Astrocyte (in vitro differentiated cells and primary cell): ENCODE measurements around the gene CDYL. TPM values are rescaled to one million over a fixed set of nuclear protein-coding genes. Genes with fewer than 3 reads are reported as not detected.

Experiments
- DNase-seq: peaks from one replicate; pipeline ENCODE4 v3.0.0-alpha.2; 2010; ENCODE audit warnings: low read depth
- FAIRE-seq: peaks from 2 replicates; lab custom pipeline; 2011; peaks lifted over from hg19 to GRCh38; lab: Jason Lieb, UNC
- H2AFZ ChIP-seq: 2 replicates; pipeline ENCODE4 v1.6.0; 2012; ENCODE audit warnings: low read depth, low read length, inconsistent platforms
- H3K27ac ChIP-seq: 2 replicates; pipeline ENCODE4 v1.5.1; 2011; ENCODE audit warnings: low read depth, low read length, inconsistent platforms
- H3K27me3 ChIP-seq: 2 replicates; pipeline ENCODE4 v1.6.0; 2011; ENCODE audit warnings: low read length, inconsistent platforms; ENCODE audit not compliant: insufficient read depth
- H3K36me3 ChIP-seq: 2 replicates; pipeline ENCODE4 v1.5.1; 2011; ENCODE audit warnings: low read length, inconsistent platforms; ENCODE audit not compliant: insufficient read depth
- H3K4me1 ChIP-seq: 2 replicates; pipeline ENCODE4 v1.5.1; 2011; ENCODE audit warnings: low read length, inconsistent platforms; ENCODE audit not compliant: insufficient read depth
- H3K4me2 ChIP-seq: 2 replicates; pipeline ENCODE4 v1.6.0; 2012; ENCODE audit warnings: low read length, inconsistent platforms
- H3K4me3 ChIP-seq: 2 replicates; pipeline ENCODE4 v1.5.1; 2011; ENCODE audit warnings: low read depth, mild to moderate bottlenecking, low read length, inconsistent platforms; ENCODE audit not compliant: insufficient read depth
- H3K79me2 ChIP-seq: 2 replicates; pipeline ENCODE4 v1.6.0; 2012; ENCODE audit warnings: mild to moderate bottlenecking, low read length, inconsistent platforms; ENCODE audit not compliant: insufficient read depth
- H3K9ac ChIP-seq: 2 replicates; pipeline ENCODE4 v1.6.0; 2012; ENCODE audit warnings: mild to moderate bottlenecking, low read length, inconsistent platforms
- H3K9me3 ChIP-seq: 2 replicates; pipeline ENCODE4 v1.5.1; 2012; ENCODE audit warnings: low read depth, mild to moderate bottlenecking, low read length, inconsistent platforms; ENCODE audit not compliant: insufficient read depth
- H4K20me1 ChIP-seq: 2 replicates; pipeline ENCODE4 v1.6.0; 2012; ENCODE audit warnings: low read length, inconsistent platforms; ENCODE audit not compliant: insufficient read depth
- H3K27ac Mint-ChIP-seq: one replicate; pipeline ENCODE4 v1.8.0; 2021; ENCODE audit warnings: mild to moderate bottlenecking, mixed read lengths; ENCODE audit not compliant: unreplicated experiment
- H3K27me3 Mint-ChIP-seq: one replicate; pipeline ENCODE4 v1.8.0; 2021; ENCODE audit warnings: low read depth, mixed read lengths; ENCODE audit not compliant: unreplicated experiment
- H3K36me3 Mint-ChIP-seq: one replicate; pipeline ENCODE4 v1.8.0; 2021; ENCODE audit warnings: low read depth, mixed read lengths; ENCODE audit not compliant: unreplicated experiment
- H3K4me1 Mint-ChIP-seq: one replicate; pipeline ENCODE4 v1.8.0; 2021; ENCODE audit warnings: low read depth, mixed read lengths; ENCODE audit not compliant: unreplicated experiment
- H3K4me3 Mint-ChIP-seq: one replicate; pipeline ENCODE4 v1.8.0; 2021; ENCODE audit warnings: mild to moderate bottlenecking, moderate library complexity, mixed read lengths; ENCODE audit not compliant: unreplicated experiment
- H3K9me3 Mint-ChIP-seq: one replicate; pipeline ENCODE4 v1.8.0; 2021; ENCODE audit warnings: mild to moderate bottlenecking, mixed read lengths; ENCODE audit not compliant: unreplicated experiment
- EZH2 ChIP-seq: IDR thresholded peaks from 2 replicates; pipeline ENCODE4 v1.6.1; 2012; ENCODE audit warnings: mild to moderate bottlenecking, low read length, inconsistent platforms; ENCODE audit not compliant: insufficient read depth
- total RNA-seq: library from RNA; stranded (reverse); gene quantifications from 2 replicates; pipeline ENCODE4 v1.2.1, GENCODE V29; 2021
- TF ChIP-seq, protein P1 (sequence below): IDR thresholded peaks from 2 replicates; pipeline ENCODE4 v1.5.1; 2011; ENCODE audit warnings: low read depth, mild to moderate bottlenecking, inconsistent platforms, low read length, moderate library complexity; ENCODE audit not compliant: insufficient read depth

The CDYL gene
- total RNA-seq, 1 donor from 2014 or later = 87.1 TPM

DNA sequence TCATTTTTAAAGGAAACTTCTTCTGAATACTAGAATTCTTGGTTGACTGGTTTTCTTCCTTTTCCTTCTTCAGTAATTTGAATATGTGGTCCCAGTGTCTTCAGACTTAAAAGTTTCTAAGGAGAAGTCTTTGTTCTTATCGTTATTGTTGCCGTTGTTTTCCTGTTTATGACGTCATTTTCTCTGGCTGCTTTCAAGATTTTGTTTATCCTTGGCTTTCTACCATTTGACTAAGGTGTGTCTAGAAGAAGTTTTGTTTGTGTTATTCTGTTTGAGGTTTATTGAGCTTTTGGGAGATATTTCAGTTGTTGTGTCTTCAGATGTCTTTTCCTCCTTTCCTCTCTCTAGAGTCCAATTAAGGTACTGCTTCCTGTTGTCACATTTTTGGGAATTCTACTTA lies 24.5 kb downstream of the CDYL start:
- Mint-ChIP-seq H3K9me3 (no peaks in the 10 kb centered on the region), H3K27me3 (no peaks in the 10 kb centered on the region), H3K27ac (no peak overlapping the region), H3K4me3 (no peak overlapping the region), H3K4me1 (peaks cover 50% of the 10 kb centered on the region), H3K36me3 (no peaks in the 10 kb centered on the region)
- no peaks in the 10 kb centered on the region for H3K36me3 ChIP-seq
- H4K20me1 ChIP-seq = peaks cover 65% of the 10 kb centered on the region
- no peak overlapping the region for H2AFZ ChIP-seq
- peaks cover 97% of the 10 kb centered on the region for H3K79me2 ChIP-seq
- H3K27ac ChIP-seq = no peak overlapping the region
- no peak overlapping the region for H3K4me2 ChIP-seq
- DNase-seq (no peak), FAIRE-seq (no peak)
- no peaks in the 10 kb centered on the region for H3K9me3 ChIP-seq
- TF ChIP-seq, protein P1, sequence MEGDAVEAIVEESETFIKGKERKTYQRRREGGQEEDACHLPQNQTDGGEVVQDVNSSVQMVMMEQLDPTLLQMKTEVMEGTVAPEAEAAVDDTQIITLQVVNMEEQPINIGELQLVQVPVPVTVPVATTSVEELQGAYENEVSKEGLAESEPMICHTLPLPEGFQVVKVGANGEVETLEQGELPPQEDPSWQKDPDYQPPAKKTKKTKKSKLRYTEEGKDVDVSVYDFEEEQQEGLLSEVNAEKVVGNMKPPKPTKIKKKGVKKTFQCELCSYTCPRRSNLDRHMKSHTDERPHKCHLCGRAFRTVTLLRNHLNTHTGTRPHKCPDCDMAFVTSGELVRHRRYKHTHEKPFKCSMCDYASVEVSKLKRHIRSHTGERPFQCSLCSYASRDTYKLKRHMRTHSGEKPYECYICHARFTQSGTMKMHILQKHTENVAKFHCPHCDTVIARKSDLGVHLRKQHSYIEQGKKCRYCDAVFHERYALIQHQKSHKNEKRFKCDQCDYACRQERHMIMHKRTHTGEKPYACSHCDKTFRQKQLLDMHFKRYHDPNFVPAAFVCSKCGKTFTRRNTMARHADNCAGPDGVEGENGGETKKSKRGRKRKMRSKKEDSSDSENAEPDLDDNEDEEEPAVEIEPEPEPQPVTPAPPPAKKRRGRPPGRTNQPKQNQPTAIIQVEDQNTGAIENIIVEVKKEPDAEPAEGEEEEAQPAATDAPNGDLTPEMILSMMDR = no peak
- TF ChIP-seq EZH2 = no peak
- no peak overlapping the region for H3K9ac ChIP-seq
- H3K4me3 ChIP-seq = no peak overlapping the region
- H3K4me1 ChIP-seq = peaks cover 13% of the 10 kb centered on the region
- H3K27me3 ChIP-seq = no peaks in the 10 kb centered on the region

DNA sequence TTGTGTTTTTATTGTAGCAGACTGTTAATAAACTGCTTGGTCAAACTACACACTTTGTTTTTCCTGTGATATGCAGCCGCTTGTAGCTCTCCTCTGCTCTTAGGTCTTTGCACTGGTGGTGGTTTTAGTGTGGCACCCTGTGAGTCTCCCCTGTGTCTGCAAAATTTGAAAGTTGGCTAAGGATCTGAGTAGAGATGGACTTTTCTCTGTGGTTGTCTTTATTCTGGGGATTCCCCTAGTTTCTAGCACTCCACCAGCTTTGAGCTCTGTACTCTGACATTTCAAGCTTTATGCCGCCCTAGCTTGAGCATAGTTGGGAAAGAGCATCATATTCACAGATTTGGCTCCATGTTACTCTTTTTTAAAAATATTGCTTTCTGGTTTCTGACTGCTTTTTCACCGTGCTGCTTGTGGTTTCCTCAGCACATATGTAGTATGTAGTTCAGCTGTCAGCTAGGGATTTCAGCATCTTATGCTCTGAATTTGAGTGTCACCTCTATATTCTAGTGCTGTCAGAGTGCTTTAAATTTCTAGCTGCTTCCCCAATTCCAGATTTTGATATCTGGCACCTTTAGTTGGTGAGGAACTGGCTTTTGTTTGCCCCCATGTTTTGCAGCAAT lies 25.4 kb downstream of the CDYL start:
- Mint-ChIP-seq H3K27me3 (no peaks in the 10 kb centered on the region), H3K27ac (no peak overlapping the region), H3K4me1 (peaks cover 54% of the 10 kb centered on the region), H3K4me3 (no peak overlapping the region), H3K36me3 (peaks cover 2% of the 10 kb centered on the region), H3K9me3 (no peaks in the 10 kb centered on the region)
- no peak overlapping the region for H3K27ac ChIP-seq
- DNase-seq (no peak), FAIRE-seq (no peak)
- H3K4me1 ChIP-seq = peaks cover 13% of the 10 kb centered on the region
- TF ChIP-seq, protein P1 = no peak
- no peak for TF ChIP-seq EZH2
- H3K4me3 ChIP-seq = no peak overlapping the region
- no peaks in the 10 kb centered on the region for H3K27me3 ChIP-seq
- H3K79me2 ChIP-seq = peaks cover 97% of the 10 kb centered on the region
- no peaks in the 10 kb centered on the region for H3K9me3 ChIP-seq
- no peak overlapping the region for H3K4me2 ChIP-seq
- no peak overlapping the region for H3K9ac ChIP-seq
- no peaks in the 10 kb centered on the region for H3K36me3 ChIP-seq
- H4K20me1 ChIP-seq = peaks cover 71% of the 10 kb centered on the region
- H2AFZ ChIP-seq = no peak overlapping the region

DNA sequence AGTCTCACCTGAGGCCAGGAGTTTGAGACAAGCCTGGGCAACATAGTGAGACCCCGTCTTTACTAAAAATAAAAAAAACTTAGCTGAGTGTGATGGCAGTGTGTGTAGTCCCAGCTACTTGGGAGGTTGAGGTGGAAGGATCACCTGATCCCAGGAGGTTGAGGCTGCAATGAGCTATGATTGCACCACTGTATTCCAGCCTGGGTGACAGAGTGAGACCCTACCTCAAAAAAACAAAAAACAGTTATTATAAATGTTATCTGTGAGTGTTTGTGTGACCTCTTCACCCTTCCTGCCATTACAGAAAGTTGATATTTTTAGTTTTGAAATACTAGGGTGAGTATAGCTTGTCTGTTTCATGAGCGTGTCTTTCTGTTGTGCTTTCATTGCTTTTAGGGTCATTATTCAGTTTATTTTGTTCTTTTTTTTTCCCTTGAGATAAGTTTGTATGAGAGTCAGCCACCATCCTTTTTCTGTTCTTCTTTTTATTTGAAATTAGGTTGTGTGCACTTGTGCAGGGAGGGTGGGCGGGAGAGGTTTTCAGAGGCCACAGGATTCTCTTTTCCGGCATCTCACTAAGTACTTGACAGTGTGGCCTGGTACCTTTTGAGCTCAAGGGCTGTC lies 26.2 kb downstream of the CDYL start:
- H3K79me2 ChIP-seq = peaks cover 97% of the 10 kb centered on the region
- no peak overlapping the region for H2AFZ ChIP-seq
- peaks cover 74% of the 10 kb centered on the region for H4K20me1 ChIP-seq
- no peaks in the 10 kb centered on the region for H3K27me3 ChIP-seq
- H3K4me3 ChIP-seq = no peak overlapping the region
- no peak overlapping the region for H3K4me2 ChIP-seq
- DNase-seq = no peak
- H3K36me3 ChIP-seq = no peaks in the 10 kb centered on the region
- H3K27me3 Mint-ChIP-seq = no peaks in the 10 kb centered on the region
- peaks cover 10% of the 10 kb centered on the region for H3K4me1 ChIP-seq
- no peak for TF ChIP-seq EZH2
- TF ChIP-seq, protein P1 = no peak
- H3K4me1 Mint-ChIP-seq = peaks cover 56% of the 10 kb centered on the region
- no peak overlapping the region for H3K4me3 Mint-ChIP-seq
- no peak overlapping the region for H3K27ac ChIP-seq
- H3K9ac ChIP-seq = no peak overlapping the region
- no peak overlapping the region for H3K27ac Mint-ChIP-seq
- peaks cover 6% of the 10 kb centered on the region for H3K36me3 Mint-ChIP-seq
- no peak for FAIRE-seq
- H3K9me3 ChIP-seq = no peaks in the 10 kb centered on the region
- no peaks in the 10 kb centered on the region for H3K9me3 Mint-ChIP-seq
